Left cardiac atrium (tissue), 4 donors: ENCODE results near the gene THTPA. TPM values are rescaled to one million over a fixed set of nuclear protein-coding genes. Genes with fewer than 3 reads are reported as not detected.
"Not testable (repeated sequence)": the region's sequence is repeated elsewhere in the genome, so short reads cannot be mapped to it uniquely, and the experiment has no call there.

Experiments
- ATAC-seq, 2 donors: fragments of 200-7000 bp; cut with Tn5 transposase; one replicate each; pipeline ENCODE4 v1.9.1; 2020; ENCODE audit warnings: mild to moderate bottlenecking in 2 of 2, moderate library complexity in 2 of 2
- DNase-seq: peaks from one replicate; pipeline ENCODE4 v3.0.0-alpha.2; 2020
- intact Hi-C, 2 donors: fragments of 100-400 bp; cut with DNase I; formaldehyde crosslinking; loops; one replicate each; pipeline versions ENCODE4 v1.14.1 to v1.15.1; 2022 to 2023
- total RNA-seq, 2 donors: library from RNA; stranded (reverse); fragmentation: NEBNext Ultra II Directional; extraction: Animal tissue kit (Norgen Biotek cat#: 25700); gene quantifications; one replicate each; pipeline ENCODE4 v1.2.1, GENCODE V29; 2021
- donor health status: DM: no; HTN: yes; CAD: no.
- donor health status: DM: no; HTN: yes; CAD: no; lungs with severe emphysema.
- donor health status: DM: yes; HTN: yes; CAD: no.
- donor health status: Dilated cardiomyopathy.

The THTPA gene
- total RNA-seq, 2 donors from 2014 or later = 17.3 to 18.9 TPM

DNA sequence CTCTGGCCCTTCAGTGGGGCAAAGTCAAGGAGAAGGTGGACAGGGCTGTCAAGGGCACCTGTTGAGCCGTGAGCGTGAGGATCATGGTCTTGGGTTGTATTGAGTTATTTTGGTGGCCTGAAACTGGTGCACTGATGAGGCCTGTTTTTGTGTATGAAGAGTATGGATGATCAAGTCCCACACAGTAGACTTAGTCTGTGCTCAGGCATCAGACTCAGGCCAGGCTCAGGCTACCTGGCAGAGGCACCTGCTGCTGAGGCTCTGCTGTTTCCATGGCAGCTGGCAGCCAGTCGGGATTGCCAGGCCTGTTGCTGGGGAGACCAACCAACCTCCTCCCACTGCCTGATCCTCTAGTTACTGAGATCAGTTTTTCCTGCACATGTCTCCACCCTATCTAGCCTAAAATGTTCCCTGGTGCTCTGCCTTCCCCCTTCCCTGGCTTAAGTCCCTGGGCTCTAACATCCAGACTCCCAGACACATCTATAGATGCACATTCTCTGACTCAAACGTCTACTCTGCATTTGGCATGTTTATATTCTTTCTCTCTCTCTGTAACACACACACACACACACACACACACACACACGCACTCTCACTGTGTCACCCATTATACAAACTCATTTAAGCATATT, 17.4 kb downstream of the THTPA start:
- intact Hi-C loops = no loop called here
- no peak for ATAC-seq
- DNase-seq = no peak

DNA sequence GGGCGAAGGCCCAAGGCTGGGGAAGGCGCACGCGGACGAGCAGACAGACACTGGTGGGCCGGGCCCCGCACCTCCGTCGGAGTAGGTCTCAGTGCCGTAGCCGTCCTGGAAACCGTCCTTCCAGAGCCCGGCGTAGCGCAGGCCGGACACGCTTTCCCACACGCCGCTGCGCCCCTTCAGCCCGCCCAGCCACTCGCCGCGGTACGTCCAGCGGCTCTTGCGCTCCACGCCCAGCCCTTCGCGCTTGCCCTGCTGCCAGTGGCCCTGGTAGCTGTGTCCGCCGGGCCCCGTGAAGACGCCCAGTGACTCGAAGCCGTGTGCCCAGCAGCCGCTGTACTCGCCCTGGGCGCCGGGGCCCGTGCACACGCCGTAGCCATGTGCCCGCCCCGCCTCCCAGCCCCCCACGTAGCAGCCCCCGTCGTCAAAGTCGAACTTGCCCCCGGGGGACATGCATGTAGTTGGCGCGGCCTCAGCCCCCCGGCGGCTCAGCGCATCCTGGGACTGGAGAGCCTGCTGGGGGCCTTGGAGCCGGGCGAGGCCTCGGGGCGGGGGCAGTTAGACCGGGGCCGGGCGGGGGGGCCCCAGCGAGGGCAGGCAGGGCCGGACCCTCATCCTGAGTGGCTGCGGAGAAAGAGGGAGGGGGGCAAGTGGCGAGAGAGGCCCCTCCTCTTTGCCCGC, 21.1 kb downstream of the THTPA start:
- DNase-seq (no peak), ATAC-seq (peak; percentile 42)
- intact Hi-C loops = no loop called here

DNA sequence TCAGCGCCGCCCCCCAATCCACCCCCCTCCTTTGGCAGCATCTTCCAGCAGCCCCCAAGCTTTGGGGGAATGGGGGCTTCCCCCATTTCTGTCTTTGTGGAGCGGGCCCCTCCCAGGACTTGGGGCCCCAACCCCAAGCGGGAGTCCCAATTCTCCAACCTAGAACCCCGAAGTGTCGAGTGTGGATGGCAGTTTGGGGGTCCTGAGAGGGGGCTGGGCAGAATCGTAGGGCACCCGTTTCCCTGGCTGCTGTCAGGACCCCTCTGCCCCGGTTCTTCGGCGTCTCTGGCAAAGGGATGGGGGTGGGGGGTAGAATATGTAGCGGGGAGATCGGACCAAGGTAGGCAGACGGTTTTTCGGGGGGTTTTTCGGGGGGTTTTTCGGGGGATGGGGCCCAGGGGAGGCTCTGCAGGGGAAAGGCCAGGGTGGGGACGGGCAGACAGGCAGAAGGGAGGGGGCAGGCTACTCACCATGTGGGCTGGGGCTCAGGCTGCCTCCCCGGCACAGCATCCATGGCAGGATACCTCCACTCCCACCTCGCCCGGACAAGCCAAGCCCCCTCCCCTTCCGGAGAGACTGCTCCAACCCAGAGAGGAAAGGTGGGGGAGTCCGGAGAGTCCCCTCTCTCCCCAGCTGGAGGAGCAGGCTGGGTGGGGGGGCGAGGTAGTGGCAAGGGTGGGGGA, 21.8 kb downstream of the THTPA start:
- intact Hi-C loops = no loop called here
- DNase-seq = no peak
- no peak for ATAC-seq

DNA sequence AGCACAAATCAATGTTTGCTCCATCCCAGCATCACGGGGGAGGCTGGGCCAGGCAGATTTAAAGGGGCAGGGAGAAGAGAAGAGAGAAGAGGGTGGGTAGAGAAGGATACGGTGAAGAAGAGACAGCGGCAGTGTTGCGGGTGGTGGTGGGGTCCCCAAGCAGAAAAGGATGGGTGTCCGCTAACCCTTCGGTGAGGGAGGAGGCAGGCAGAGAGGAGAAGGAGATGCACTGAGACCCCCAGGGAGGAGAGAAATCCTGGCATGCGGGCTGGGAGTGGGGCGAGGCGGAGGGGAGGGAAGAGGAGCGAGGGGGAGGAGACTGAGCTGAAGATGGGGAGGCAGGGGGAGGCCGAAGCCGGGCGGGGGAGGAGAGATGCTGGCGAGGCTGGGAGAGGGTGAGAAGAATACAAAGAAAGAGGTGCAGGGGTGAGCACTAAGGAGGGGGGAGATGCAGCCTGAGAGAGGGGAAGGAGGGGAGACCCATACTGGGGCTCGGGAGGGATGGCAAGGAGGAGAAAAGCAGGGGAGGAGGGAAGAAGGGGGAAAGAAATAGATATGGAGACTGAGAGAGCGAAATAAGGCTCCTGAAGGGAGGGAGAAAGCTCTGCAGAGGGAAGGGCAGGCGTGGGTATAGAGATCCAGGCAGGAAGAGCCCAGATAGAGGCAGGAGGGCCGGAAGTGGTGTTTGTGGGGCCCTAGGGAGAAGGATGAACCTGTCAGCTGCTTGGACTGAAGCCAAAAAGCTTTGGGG, 22.7 kb downstream of the THTPA start, which contains the start of gene JPH4:
TSS of gene JPH4 (minus strand) at position 231 of the 751 bp plus-strand sequence. CDS start 1,337 bp downstream, outside the sequence.
- DNase-seq = no peak
- intact Hi-C loops = no loop called here
- ATAC-seq = peak in 1 of 2 donors; percentile 26

DNA sequence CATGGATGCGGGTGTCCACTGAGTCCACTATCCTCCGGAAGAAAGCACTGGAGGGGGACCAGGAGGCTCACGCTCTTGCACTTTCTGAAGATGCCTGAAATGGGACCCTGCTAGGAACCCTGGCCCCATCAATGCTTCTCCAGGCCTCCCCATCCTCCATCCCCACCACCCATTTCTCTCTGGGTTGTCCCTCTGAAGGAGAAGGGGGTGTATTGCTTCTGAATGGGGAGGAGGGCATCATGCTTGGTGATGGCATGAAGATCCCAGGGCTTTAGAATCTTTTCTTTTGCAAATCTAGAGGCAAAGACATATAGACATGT, 23.2 kb downstream of the THTPA start:
- ATAC-seq = no peak
- intact Hi-C loops = no loop called here

DNA sequence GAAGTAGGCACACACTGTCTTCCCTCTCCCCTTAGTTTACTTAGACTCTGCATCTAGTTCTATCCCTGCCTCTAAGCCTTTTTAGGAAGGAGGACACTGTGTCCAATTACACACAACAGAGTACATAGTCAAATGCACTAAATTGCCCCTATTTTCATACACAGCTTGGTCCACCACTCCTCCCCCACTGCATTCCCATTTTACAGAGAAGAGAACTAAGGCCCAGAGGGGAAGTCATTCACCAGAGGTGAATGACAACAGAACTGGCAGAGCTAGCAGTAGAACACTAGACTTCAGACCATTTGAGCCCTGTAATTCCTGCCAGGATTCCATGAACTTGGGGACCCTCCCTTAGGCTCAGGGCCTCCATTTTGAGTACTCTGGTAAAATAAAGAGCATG, 23.7 kb downstream of the THTPA start:
- intact Hi-C loops = no loop called here
- ATAC-seq = no peak
- DNase-seq = no peak

More for the DNA sequence above, 23.2 kb downstream of the THTPA start:
- DNase-seq = no peak

DNA sequence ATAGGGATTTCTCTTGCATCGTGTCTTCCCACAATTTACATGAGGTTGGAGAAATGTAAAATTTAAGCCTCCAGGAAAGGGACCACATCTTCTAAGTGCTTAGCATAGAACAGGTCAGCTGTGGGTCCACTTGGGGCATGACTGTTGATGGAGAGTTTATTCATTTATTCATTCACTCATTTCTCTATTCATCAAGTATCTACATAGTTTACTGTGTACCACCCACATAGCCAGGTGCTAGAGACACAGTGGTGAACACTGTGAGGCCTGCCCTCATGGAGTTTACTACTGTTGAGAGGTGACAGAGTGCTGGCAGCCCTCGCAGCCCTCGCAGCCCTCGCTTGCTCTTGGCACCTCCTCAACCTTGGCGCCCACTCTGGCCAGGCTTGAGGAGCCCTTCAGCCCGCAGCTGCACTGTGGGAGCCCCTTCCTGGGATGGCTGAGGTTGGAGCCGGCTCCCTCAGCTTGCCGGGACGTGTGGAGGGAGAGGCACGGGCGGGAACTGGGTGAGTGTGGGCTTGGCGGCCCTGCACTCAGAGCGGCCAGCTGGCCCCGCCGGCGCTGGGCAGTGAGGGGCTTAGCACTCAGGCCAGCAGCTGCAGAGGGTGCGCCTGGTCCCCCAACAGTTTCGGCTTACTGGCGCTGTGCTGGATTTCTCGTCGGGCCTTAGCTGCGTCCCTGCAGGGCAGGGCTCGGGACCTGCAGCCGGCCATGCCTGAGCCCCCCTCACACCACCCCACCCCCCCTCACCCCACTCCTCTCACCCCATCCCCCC, 24.3 kb downstream of the THTPA start:
- intact Hi-C loops = no loop called here
- no peak for ATAC-seq
- DNase-seq = no peak

DNA sequence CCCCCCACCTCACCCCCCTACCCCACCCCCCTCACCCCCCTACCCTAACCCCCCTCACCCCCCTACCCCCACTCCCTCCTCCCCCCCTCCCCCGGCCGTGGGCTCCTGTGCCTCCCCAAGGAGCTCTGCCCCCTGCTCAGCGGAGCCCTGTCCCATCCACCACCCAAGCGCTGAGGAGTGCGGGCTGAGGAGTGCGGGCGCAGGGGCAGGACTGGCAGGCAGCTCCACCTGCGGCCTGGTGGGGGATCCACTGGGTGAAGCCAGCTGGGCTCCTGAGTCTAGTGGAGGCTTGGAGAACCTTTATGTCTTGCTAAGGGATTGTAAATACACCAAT, 24.8 kb downstream of the THTPA start:
- no peak for ATAC-seq
- intact Hi-C loops = no loop called here
- no peak for DNase-seq

DNA sequence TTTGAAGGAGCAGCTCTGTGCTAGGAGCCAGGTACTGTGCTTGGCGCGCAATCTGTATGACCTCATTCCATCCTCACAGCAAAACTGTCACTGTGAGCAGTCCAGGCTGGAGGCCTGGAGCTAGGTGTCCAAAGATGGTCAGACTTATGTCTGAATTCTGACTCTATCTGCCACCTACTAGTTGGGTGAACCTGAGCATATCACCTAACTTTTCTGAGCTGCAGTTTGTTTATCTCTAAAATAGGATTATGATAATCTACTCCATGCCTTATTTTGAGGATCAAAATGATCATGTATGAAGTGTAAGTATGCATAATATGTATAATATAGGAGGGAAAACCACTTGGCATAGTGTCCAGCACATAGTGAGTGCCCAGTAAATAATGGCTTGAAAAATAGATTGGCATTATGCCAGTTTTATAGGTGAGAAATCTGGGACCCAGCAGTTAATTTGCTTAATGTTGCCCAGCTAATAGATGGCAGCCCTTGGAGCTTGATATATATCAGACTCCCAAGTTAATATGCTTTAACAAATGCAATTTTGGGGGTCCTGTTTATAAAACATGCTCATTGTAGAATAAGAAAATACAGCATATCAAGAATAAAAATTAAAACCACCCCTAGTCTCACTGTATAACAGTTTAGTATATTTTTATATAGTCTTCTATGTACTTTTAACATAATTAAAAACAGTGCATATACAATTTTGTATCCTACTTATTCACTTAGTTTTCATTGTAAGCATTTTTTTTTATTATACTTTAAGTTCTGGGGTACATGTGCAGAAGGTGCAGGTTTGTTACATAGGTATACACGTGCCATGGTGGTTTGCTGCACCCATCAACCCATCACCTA, 27.1 kb downstream of the THTPA start:
- DNase-seq = no peak
- intact Hi-C loops = no loop called here
- ATAC-seq = no peak

DNA sequence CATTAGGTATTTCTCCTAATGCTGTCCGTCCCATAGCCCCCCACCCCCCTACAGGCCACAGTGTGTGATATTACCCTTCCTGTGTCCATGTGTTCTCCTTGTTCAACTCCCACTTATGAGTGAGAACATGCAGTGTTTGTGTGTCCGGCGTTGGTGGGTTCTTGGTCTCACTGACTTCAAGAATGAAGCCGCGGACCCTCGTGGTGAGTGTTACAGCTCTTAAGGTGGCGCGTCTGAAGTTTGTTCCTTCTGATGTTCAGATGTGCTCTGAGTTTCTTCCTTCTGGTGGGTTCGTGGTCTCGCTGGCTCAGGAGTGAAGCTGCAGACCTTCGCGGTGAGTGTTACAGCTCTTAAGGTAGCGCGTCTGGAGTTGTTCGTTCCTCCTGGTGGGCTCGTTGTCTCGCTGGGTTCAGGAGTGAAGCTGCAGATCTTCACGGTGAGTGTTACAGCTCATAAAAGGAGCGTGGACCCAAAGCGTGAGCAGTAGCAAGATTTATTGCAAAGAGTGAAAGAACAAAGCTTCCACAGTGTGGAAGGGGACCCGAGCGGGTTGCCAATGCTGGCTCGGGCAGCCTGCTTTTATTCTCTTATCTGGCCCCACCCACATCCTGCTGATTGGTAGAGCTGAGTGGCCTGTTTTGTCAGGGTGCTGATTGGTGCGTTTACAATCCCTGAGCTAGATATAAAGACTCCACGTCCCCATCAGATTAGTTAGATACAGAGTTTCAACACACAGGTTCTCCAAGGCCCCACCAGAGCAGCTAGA, 27.9 kb downstream of the THTPA start:
- ATAC-seq, intact Hi-C loops, DNase-seq: not testable (repeated sequence)

DNA sequence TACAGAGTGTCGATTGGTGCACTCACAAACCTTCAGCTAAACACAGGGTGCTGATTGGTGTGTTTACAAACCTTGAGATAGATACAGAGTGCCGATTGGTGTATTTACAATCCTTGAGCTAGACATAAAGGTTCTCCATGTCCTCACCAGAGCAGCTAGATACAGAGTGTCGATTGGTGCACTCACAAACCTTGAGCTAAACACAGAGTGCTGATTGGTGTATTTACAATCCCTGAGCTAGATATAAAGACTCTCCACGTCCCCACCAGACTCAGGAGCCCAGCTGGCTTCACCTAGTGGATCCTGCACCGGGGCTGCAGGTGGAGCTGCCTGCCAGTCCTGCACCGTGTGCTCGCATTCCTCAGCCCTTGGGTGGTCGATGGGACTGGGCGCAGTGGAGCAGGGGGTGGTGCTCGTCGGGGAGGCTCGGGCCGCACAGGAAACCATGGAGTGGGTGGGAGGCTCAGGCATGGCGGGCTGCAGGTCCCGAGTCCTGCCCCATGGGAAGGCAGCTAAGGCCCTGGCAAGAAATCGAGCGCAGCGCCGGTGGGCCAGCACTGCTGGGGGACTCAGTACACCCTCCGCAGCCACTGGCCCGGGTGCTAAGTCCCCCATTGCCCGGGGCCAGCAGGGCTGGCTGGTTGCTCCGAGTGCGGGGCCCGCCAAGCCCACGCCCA, 28.6 kb downstream of the THTPA start:
- DNase-seq, ATAC-seq, intact Hi-C loops: not testable (repeated sequence)

DNA sequence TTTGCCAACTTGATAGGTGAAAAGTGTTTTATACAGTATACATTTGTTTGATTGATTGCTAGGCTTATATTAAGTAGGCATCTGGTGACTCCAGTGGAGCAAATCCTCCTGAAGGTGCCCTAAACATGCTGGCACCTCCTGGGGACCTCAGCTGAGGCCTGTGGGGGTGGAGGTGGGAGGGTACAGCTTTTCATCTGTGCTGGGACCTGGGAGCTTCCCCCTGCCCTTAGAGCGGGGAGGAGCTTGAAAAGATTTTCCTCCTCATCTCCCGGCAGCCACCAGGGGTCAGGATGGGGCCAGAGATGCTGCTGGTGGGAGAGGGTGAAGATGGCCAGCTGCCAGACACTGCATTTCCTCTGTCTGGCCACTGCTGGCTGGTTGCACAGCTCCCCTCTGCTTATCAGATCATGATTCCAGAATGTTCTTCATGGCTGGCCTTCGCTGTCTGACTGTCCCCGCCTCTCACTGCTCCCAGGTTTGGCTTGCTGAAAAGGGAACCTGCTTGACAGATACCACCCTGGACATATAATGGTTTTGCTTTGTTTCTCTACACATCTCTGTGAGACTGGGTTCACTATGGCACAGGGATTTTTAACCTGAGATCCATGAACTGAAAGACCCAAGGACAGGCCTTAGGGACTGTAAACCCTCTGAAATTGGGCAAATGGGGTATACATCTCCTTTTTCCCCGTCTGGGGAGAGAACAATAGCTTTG, 33.0 kb downstream of the THTPA start:
- peak; percentile 89 to 97 for ATAC-seq
- intact Hi-C loops = no loop called here
- DNase-seq = peak; percentile 87

DNA sequence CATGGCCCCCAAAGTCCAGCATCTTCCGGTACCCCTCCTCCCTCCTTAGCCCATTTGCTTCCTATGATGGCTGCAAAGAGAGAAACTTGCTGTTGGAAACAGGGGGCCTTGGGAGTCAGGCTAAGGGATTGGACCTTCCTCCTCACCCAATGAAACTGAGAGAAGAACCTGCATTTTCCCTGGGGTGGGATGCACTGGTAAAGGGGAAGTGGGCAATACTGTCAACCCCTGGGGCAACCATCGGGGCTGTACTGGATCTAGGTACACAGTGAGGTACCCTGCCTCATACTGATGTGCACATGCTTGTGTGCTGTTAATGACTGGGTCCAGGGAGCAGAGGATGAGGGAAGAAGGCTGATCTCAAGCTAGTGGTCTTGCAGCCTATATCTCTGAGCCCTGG, 33.5 kb downstream of the THTPA start:
- ATAC-seq (peak in 1 of 2 donors; percentile 34), DNase-seq (no peak)
- intact Hi-C loops = loop anchor here in 1 of 2 donors (5.0 kb wide), 1 partner anchor 338 kb away; no protein-coding TSS in a partner anchor

DNA sequence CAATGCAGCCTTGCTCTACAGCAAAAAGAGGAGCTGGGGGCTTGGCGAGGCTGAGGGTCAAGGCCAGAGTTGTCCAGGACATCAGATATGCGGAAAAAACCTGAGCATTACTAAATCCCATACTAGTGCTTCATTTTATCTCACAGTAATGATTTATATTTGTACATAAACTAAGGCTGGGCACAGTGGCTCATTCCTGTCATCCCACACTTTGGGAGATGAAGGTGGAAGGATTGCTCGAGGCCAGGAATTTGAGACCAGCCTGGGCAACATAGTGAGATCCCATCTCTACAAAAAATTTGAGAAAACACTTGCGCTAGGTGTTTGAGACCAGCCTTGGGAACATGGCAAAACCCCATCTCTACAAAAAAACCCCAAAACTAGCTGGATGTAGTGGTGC, 34.1 kb downstream of the THTPA start:
- no peak for DNase-seq
- no peak for ATAC-seq
- intact Hi-C loops = loop anchor here in 1 of 2 donors (5.0 kb wide), 1 partner anchor 337 kb away; no protein-coding TSS in a partner anchor

DNA sequence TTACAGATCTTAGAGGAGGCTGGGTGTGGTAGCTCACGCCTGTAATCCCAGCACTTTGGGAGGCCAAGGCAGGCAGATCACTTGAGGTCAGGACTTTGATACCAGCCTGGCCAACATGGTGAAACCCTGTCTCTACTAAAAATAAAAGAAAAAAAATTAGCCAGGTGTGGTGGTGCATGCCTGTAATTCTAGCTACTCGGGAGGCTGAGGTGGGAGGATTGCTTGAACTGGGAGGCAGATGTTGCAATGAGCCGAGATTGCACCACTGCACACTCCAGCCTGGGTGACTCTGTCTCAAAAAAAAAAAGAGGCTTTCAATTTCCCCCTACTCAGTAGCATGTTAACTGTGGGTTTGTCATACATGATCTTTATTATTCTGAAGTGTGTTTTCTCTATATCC, 38.1 kb downstream of the THTPA start:
- not testable (repeated sequence) for DNase-seq, ATAC-seq
- intact Hi-C loops = loop anchor here in 1 of 2 donors (5.0 kb wide), 1 partner anchor 333 kb away; no protein-coding TSS in a partner anchor

DNA sequence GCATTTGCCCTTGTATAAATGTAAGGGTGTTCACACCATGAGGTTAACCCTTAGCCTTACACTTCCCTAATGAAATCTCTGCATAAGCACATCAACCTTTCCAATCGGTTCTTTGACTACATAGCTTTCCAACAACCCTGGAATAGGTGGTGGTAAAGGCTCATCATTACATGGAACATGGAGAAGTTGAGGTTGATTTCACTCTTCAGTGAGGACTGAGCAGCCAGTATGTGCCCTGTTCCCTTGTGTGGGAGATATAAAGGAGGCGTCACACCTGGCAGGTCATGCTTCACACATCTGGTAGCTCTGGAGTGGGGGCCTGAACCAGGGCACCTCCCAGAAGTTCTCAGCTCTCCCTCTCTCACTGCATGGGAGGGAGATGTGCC, 44.2 kb downstream of the THTPA start:
- no peak for DNase-seq
- no peak for ATAC-seq
- intact Hi-C loops = no loop called here
